DMS 273 treated with DMSO at 0.1 percent for 48 hours (cell line): ENCODE data around the gene TSPAN4.

ENCODE experiments used
- DNase-seq: peaks from one replicate; lab custom pipeline; 2025; lab: John Stamatoyannopoulos, UW

The TSPAN4 gene

DNA sequence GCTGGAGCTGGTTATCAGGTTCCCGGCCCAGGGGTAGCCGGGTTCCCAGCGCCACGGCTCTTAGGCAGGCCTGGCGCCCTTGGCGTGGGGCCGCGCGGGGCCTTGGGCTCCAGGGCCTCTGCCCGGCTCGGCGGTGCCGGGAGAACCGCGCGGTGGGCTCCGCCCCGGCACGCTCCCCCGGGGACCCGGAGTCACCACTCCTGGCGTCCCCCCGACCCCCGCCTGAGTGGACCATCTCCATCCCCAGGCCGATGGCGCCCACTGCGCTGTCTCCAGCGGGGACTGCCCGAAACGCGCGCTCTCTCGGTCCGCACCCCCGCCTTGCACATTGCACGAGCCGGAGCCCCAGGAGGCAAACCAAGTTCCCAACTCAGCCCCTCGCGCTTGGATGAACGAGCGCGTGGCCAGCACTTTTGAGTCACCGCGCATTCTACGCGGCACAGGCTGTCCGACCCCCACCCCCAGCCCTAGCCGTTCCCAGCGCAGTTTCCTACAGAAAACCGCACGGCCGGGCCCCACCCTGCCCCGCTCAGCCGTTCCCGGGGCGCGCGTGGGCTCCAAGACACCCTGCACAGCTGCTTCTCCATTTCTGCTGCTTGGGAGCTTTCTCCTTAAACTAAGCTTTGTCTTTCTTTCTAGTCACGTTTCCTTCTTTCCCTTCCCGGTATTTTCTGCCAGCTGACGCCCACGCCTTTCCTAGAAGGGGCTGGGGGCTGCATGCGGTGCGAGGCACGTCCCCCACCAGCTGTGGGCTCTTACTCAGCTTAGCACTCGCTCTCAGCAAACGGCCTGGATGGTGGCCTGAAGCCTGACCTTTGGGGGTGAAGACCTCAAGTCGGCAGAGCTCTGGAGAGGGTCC lies 68.6 kb downstream of the TSPAN4 start:
- no peak for DNase-seq

DNA sequence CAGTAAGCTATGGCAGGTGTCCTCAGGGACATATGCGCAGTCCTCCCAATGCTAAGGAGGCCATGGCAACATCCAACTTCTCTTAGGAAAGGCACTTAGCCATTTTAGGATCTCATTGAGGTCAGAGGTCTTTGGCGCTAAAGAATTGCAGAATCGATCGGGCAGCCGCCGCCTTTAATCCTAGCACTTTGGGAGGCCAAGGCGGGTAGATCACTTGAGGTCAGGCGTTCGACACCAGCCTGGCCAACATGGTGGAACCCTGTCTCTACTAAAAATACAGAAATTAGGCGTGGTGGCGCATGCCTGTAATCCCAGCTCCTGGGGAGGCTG lies 69.2 kb downstream of the TSPAN4 start:
- DNase-seq: no peak

DNA sequence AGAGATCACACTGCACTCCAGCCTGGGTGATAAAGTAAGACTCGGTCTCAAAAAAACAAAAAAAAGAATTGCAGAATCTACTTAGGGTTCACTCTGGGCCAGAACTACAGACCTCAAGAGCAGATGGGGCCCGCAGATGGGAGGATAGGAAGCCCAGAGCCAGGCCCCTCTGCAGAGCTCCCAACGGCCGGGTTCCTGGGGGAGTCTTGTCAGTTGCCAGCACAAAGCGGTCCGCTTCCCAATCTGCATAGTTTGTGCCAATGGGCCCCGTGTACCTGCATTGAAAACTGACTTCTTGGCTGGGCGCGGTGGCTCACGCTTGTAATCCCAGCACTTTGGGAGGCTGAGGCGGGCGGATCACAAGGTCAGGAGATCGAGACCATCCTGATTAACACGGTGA lies 69.6 kb downstream of the TSPAN4 start:
- no peak for DNase-seq

DNA sequence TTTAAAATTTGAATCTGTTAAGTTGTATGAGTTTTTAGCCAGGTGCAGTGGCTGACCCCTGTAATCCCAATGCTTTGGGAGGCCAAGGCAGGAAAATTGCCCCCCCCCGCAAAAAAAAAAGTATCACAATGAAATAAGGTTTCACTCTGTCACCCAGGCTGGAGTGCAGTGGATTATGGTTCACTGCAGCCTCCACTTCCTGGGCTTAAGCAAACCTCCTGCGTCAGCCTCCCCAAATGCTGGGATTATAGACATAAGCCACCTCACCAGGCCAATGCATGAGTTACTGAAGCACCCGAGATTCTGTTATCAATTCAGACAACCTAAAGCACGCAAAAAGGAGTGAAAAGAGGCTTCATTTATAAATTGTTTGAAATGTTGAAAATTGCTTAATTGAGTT lies 70.4 kb downstream of the TSPAN4 start:
- DNase-seq: no peak

DNA sequence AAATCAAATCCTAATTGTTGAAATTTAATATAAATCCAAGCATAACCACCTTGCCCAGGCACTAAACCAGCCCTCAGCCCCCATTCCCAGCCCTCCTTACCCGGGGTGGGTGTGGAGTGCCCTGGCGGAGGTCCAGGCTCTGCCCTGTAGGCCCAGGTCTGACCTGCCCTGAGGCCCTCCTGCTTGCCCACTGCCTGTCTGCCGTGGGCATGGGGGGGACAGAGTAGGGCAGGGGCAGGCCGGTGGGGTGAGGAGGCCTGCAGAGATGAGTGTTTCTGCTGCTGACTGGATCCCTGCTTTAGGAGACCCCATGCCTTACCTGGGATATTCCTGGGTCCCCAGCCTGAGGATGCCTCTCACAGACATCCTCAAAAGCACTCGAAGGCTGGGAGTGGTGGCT lies 71.6 kb downstream of the TSPAN4 start:
- DNase-seq: no peak

DNA sequence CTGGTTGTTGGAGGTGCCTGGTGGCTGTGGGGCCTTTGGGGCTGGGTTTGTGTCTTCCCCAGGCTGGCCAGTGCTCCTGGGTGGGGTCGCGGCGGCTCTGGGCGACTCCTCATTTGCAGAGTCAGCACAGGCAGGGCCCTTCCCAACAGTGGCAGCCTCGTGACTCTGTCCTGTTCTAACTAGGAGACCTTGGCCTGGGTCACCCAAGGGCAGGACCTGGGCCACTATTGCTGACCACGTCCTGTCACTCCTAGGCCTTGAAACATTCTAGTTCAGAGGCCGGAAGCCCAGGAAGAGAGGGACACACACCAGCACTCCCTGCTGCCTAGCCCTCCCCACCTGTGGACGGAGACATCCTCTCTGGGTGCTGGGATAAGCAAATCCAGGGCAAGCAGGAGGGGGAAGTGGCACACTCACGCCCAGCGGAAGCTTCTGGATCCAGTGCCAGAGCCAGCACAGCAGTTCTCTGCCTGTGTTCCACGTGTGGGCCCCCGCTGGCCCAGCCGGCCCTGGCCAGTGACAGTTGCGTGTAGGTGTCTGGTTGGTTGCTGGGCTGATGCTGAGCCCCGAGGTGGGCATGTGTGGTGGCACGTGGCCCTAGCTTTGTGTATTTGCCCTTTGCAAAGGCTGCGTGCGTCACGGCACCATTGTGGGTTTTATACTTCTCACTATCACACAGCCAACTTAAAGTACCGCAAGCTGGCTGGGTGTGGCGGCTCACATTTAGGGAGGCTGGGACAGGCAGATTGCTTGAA lies 72.3 kb downstream of the TSPAN4 start:
- no peak for DNase-seq
